Medulla oblongata (tissue), 1 donor: ENCODE data around the gene ADH4.
"Not testable (repeated sequence)": the region's sequence is repeated elsewhere in the genome, so short reads cannot be mapped to it uniquely, and the experiment has no call there.

Source experiments
- DNase-seq: peaks from one replicate; pipeline ENCODE4 v3.0.0-alpha.2; 2015; ENCODE audit errors: extremely low spot score

ADH4 gene

DNA sequence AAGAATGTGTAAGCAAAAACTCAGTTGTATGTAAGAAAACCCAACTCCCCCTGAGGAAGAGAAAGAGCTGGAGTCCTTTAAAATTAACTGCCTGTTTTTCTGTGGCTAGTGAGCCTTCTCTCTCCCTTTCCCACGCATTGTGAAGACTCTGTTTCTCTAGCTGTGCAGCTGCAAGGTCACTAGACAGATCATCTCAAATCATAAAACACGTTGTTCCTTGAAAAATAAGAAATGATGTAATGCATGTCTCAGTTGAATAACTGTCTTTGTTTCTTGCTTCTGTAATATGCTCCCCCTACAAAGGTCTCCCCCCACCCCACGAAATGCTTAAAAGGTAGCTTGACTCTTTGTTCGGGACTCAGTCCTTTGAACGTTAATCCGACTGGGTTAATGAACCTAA lies 63.2 kb downstream of the ADH4 start:
- DNase-seq: not testable (repeated sequence)

DNA sequence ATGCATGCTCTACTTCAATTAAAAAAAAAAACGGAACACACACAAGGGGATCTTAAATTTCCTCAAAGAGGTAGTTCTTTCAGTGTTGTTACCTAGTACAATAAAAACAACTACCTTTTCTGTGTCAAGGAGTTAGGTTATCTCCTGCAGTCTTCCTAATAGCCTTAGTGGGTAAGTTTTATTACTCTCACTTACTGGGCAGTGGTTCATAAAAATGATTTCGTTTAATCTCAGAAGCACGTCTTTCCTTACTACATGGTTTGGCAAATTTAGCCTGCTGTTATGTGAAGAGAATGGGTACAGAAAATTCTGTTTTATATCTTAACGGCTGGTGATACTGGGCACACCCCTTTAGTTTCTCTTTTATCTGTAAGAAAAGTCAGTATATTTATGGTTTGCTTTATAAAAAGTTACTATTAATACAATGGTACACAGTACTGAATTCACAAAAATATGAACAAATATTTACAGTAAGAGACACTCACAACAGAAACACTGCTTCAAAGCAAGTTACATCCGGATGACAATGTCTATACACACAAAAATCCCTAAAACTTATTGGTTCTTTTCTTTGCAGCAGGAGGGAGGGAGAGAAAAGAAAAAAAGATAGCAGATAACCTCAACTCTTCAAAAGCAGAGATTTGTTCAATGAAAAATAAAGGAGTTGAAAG lies 64.3 kb downstream of the ADH4 start:
- DNase-seq: no peak

DNA sequence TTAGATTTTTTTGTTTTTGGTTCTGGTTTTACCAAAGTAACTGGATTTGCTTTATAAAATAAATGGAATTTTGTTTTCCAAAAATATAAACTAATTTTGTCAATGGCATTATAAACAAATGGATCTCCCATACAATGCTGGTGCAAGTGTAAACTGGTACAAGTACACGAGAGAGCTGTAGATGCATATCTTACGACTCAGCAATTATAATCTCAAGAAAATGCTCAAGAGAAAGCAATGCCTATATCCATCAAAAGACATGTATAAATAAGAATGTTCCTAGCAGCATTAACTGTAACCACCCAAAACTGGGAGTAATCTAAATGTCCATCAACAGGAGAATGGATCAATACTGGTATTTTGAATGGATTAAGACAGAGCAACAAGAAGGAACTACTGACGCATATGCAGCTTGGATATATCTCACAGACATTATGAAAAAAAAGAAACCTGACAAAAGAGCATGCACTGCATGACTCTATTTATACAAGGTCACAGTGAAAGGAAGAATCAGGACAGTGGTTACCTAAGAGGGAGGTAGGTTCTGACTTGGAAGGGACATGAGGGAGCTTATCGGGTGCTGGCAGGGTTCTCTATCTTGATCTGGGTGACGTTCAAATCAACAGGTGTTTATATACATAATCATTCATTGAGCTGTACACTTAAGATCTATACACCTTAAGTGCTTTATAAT lies 65.0 kb downstream of the ADH4 start:
- DNase-seq: no peak

DNA sequence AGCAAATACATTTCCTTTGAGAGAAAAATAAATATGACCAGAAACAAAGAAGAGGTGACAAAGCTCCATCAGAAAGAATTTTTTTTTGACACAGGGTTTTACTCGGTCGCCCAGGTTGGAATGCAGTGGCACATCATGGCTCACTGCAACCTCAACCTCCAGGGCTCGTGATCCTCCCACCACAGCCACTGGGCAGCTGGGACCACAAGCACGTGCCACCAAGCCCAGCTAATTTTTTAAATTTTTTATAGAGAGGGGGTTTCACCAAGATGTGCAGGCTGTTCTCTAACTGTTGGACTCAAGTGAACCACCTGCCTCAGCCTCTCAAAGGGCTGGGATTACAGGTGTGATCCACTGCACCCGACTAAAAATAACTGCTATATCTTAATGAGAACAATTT lies 65.8 kb downstream of the ADH4 start:
- DNase-seq: no peak

DNA sequence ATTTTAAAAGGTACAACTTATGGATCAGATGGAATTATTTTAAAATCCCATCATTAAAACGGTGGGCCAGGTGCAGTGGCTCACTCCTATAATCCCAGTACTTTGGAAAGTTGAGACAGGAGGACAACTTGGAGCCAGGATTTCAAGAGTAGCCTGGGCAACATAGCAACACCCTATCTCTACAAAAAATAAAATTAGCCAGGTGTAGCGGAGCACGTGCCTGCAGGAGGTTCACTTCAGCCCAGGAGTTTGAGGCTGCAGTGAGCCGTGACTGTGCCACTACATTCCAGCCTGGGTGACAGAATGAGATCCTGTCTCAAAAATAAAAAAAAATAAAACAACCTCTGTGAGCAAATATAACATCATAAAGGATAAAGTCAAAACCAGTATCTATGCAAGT lies 66.9 kb downstream of the ADH4 start:
- no peak for DNase-seq

DNA sequence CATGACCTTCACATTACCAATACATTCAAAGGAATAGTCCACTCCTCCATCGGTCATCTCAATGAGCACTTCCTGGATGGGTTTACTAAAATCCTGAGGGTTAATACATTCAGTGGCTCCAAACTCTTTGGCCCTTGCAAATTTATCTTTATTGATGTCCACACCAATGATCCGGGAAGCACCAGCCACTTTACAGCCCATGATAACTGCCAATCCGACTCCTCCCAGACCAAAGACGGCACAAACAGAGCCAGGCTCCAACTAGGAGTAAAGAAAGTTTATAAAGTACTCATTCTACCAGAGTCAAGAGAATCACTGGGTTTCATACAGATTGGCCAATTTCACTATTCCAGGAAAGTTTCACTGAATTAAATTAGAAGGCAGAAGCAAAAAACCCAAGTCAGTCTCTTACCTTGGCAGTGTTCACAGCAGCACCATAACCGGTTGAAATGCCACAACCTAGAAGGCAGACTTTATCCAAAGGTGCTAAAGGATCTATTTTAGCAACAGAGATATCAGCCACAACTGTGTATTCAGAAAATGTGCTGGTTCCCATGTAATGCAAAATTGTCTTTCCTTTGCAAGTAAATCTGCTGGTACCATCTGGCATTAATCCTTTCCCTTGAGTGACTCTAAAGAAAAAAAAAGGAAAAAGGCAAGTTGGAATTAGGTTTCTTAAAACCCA lies 67.7 kb downstream of the ADH4 start:
- no peak for DNase-seq

DNA sequence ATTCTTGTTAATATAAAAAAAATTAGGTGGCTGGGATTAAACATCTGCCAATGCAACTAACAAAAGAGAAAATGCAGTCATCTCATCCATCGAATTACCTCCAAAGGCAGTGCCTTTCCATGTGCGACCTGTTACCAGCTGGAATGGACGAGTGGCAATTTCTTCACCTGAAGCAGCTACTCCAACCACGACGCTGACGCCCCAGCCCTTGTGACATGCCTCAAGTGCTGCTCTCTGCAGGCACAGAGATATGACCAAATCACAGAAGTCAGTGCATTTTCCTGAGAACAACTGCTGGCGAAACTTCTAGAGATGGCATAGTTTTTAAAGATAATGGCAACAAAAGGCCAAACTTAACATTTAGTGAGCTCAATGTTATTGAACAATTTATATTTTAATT lies 69.3 kb downstream of the ADH4 start:
- no peak for DNase-seq
